ENCODE measurements around the gene NSMCE1.

NSMCE1 gene, protein sequence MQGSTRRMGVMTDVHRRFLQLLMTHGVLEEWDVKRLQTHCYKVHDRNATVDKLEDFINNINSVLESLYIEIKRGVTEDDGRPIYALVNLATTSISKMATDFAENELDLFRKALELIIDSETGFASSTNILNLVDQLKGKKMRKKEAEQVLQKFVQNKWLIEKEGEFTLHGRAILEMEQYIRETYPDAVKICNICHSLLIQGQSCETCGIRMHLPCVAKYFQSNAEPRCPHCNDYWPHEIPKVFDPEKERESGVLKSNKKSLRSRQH

GRCh38 chr16:27268376-27269299 lies at the start of gene NSMCE1:
Gene NSMCE1, minus strand, starts transcription at chr16:27268772. Its CDS starts 11,202 bp downstream, at chr16:27257570.
- peak; percentile 63 to 79 for DNase-seq

DNA sequence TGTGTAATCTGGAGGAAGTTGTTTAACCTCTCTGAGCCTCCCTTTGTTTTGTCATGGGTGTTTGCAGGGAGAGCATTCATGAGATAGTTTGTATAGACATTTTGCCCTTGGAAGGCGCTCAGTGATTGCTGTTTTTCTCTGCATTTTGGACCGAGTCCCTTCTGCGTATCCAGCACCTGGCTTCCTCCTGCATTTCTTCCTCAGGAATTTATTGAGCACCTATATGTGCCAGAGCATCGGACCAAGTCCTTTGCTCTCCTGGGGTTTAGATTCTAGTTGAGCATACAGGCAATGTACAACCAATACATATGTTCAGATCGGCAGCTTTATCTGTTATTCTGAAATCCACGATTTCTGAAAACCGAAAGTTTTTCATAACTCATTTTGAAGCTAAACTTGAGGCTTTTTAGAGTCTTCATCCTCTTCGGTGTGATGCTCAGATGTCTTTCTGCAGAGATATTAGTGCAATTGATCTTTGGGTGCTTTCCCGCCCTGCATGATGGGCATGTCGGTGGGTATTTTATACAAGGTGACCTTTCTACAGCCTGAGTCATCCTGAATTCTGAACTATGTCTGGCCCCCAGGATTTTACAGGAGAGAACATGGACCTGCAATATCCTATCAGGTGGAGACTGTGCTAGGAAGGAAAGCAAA lies 49.3 kb upstream of the NSMCE1 start:
- DNase-seq: no peak

- no peak for DNase-seq
These were observed 48.7 kb upstream of the NSMCE1 start for GRCh38 chr16:27317320-27317719.

DNA sequence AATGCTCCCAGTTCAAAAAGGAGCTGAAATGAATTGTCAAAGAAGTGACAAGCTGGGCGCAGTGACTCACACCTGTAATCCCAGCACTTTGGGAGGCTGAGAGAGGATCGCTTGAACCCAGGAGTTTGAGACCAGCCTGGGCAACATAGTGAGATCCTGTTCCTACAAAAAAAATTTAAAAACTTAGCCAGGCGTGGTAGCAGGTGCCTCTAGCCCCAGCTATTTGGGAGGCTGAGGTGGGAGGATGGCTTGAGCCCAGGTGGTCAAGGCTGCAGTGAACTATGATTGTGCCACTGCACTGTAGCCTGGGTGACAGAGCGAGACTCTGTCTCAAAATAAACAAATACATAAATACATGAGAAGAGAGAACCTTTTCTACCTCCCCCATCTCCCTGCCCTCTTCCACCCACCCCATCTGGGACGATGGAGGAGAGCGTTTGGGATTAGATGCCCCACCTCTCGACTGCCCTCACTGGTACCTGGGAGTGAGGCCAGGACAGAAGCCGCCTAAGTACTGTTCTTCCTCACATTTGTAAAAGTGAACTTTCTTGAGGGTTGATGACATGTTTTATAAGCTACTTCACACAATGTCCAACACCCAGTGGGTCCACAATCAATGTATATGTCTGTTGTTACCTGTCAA lies 47.6 kb upstream of the NSMCE1 start:
- no peak for DNase-seq

GRCh38 chr16:27315333-27316037 lies 46.9 kb upstream of the NSMCE1 start:
- no peak for DNase-seq

DNA sequence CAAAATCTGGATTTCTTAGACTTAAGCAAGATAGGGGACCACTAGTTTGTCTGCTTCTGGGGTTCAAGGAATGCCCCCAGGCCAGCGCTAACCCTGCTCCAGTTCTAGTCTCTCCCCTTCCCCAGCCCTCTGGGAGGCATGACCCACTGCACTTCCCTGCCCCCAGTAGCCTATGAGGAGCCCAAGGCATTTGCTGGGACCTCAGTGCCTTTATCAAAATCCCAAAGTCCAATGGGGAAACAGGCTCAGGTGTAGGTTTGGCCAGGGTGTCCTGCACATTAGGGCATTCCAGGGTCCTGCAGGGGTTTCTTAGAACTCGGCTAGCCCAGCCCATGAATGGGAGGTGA lies 46.4 kb upstream of the NSMCE1 start:
- DNase-seq: no peak

- DNase-seq: no peak
These were observed 45.7 kb upstream of the NSMCE1 start for GRCh38 chr16:27314161-27314723.

DNA sequence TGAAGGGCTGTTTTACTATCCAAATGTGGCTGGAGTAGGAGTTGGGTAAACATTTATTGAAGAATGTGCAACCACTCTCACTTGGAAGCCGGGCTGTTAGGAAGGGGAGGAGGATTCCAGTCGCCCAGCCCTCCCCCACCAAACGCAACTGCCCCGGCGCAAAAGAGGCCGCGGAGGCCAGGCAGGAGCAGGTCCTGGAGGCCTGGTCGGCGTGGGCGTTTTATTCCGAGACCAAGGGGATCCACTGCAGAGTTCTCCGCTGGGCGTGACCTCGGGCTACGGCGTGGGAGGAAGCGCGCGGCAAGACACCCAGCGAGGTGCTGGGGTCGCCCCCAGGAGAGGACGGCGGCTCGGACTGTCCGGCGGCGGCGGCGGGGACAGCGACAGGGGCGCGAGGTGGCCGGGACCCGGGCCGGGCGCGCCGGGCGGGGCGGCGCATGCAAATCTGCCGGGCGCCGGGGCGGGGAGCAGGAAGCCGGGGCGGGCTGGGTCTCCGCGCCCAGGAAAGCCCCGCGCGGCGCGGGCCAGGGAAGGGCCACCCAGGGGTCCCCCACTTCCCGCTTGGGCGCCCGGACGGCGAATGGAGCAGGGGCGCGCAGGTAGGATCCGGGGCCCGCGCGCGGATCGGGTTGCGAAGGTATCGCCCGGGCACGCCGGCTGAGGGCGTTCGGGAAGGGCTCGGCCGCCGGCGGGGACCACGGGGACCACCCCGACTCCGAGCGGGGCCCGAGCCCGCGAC lies 45.0 kb upstream of the NSMCE1 start, which contains the start of gene IL4R:
IL4R (plus strand) TSS at position 553 of the 739 bp plus-strand sequence. CDS start 26,230 bp downstream, outside the sequence.
- DNase-seq: peak in 1 of 2 experiments; percentile 1

GRCh38 chr16:27312580-27313421 lies 44.2 kb upstream of the NSMCE1 start:
- DNase-seq: no peak

- no peak for DNase-seq
These were observed 43.3 kb upstream of the NSMCE1 start for GRCh38 chr16:27311897-27312303.

DNA sequence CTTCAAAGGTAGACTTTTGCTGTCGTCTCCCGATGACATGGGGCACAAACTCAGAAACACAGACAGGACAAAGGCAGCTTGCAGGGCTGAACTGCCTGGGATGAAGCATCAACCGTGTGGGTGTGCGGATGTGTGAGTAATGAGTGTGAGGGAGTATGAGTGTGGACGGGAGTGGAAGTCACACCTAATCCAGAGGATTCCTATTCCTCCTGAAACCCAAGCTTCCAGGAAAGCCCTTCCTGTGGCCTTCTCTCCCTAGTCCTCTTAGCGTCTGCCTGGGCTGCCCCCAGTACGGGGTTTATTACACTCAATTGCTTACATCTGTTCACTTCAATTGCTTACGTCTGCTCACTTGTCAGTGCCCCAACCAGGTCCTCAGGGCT lies 42.9 kb upstream of the NSMCE1 start:
- no peak for DNase-seq

GRCh38 chr16:27310576-27311447 lies 42.2 kb upstream of the NSMCE1 start:
- no peak for DNase-seq

DNA sequence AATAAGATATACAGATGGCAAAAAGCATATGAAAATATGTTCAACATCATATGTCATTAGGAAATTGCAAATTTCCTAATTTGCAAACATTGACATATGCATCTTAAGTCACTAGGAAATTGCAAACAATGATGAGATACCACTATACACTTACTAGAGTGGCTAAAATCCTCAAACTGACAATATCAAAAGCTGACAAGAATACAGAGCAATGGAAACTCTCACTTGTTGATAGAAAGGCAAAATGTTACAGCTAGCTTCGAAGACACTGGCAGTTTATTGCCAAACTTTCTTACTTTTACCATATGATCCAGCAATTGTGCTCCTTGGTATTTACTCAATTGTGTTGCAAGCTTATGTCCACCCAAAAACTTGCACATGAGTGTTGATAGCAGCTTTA lies 40.2 kb upstream of the NSMCE1 start:
- DNase-seq: no peak

GRCh38 chr16:27305839-27306442 lies 37.4 kb upstream of the NSMCE1 start:
- DNase-seq: no peak

- no peak for DNase-seq
These were observed 36.5 kb upstream of the NSMCE1 start for GRCh38 chr16:27304881-27305745.

DNA sequence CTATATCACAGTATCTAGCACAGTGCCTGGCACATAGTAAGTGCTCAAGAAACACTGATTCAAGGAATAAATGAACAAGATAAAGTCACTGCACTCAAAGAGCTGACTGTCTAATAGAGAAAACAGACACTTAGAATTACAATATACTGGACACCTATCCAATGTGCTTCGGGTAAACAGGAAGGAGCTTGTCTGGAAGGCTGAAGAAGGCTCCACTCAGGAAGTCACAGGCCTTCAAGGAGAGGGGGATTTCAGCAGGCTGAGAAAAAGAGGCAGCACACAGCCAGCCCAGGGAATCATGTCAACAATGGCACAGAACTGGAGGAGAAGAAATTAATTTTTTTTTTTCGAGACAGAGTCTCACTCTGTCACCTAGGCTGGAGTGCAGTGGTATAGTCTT lies 35.5 kb upstream of the NSMCE1 start:
- no peak for DNase-seq

- DNase-seq: no peak
These were observed 34.9 kb upstream of the NSMCE1 start for GRCh38 chr16:27303256-27304100.
